ENCODE results near the gene USP40. TPM values are rescaled to one million over a fixed set of nuclear protein-coding genes. Genes with fewer than 3 reads are reported as not detected.
A peak's percentile ranks its signal among the peaks of the same experiment; 100 is the strongest.

Gene USP40
- total RNA-seq, 2 donors from 2014 or later, result 25.9 to 31.9 TPM

- no peak for DNase-seq (ENCODE audit: low spot score)
- intact Hi-C loops (cut with DNase I), result no loop called here
Measured at GRCh38 chr2:233563663-233564430, 2.7 kb downstream of the USP40 start.

GRCh38 chr2:233556881-233557736 is 9.5 kb downstream of the USP40 start:
- intact Hi-C loops (cut with DNase I), result no loop called here
- DNase-seq (ENCODE audit: low spot score), result no peak

GRCh38 chr2:233553366-233553765 is 13.2 kb downstream of the USP40 start:
- DNase-seq (ENCODE audit: low spot score), result no peak
- intact Hi-C loops (cut with DNase I), result no loop called here

GRCh38 chr2:233551491-233551890 is 15.1 kb downstream of the USP40 start:
- DNase-seq (ENCODE audit: low spot score), result no peak
- intact Hi-C loops (cut with DNase I), result no loop called here

- intact Hi-C loops (cut with DNase I), result no loop called here
- no peak for DNase-seq (ENCODE audit: low spot score)
Measured at GRCh38 chr2:233546774-233547173, 19.8 kb downstream of the USP40 start.

GRCh38 chr2:233546101-233546500 is 20.5 kb downstream of the USP40 start:
- DNase-seq (ENCODE audit: low spot score), result no peak
- intact Hi-C loops (cut with DNase I), result no loop called here

- intact Hi-C loops (cut with DNase I), result no loop called here
- no peak for DNase-seq (ENCODE audit: low spot score)
Measured at GRCh38 chr2:233544200-233544610, 22.4 kb downstream of the USP40 start.

GRCh38 chr2:233542507-233542906 is 24.1 kb downstream of the USP40 start:
- intact Hi-C loops (cut with DNase I), result no loop called here
- DNase-seq (ENCODE audit: low spot score), result peak; percentile 79

GRCh38 chr2:233538741-233539140 is 27.8 kb downstream of the USP40 start:
- intact Hi-C loops (cut with DNase I), result no loop called here
- DNase-seq (ENCODE audit: low spot score), result no peak

GRCh38 chr2:233535271-233535670 is 31.3 kb downstream of the USP40 start:
- intact Hi-C loops (cut with DNase I), result no loop called here
- no peak for DNase-seq (ENCODE audit: low spot score)

GRCh38 chr2:233532971-233533370 is 33.6 kb downstream of the USP40 start:
- no peak for DNase-seq (ENCODE audit: low spot score)
- intact Hi-C loops (cut with DNase I), result no loop called here

- DNase-seq (ENCODE audit: low spot score), result no peak
- intact Hi-C loops (cut with DNase I), result no loop called here
Measured at GRCh38 chr2:233531955-233532354, 34.6 kb downstream of the USP40 start.

GRCh38 chr2:233530381-233530780 is 36.2 kb downstream of the USP40 start:
- intact Hi-C loops (cut with DNase I), result no loop called here
- no peak for DNase-seq (ENCODE audit: low spot score)

GRCh38 chr2:233528182-233528581 is 38.4 kb downstream of the USP40 start:
- intact Hi-C loops (cut with DNase I), result no loop called here
- DNase-seq (ENCODE audit: low spot score), result no peak

GRCh38 chr2:233525791-233526190 is 40.8 kb downstream of the USP40 start:
- no peak for DNase-seq (ENCODE audit: low spot score)
- intact Hi-C loops (cut with DNase I), result no loop called here

GRCh38 chr2:233519787-233520611 is 46.6 kb downstream of the USP40 start:
- intact Hi-C loops (cut with DNase I), result no loop called here
- DNase-seq (ENCODE audit: low spot score), result no peak

- DNase-seq (ENCODE audit: low spot score), result no peak
- intact Hi-C loops (cut with DNase I), result loop anchor here in 1 of 2 donors (5.0 kb wide), 1 partner anchor 1313 kb away; no protein-coding TSS in a partner anchor
Measured at GRCh38 chr2:233513953-233514655, 52.5 kb downstream of the USP40 start.

GRCh38 chr2:233503947-233504637 is 62.5 kb downstream of the USP40 start:
- DNase-seq (ENCODE audit: low spot score), result no peak
- intact Hi-C loops (cut with DNase I), result no loop called here

GRCh38 chr2:233503481-233503880 is 63.1 kb downstream of the USP40 start:
- DNase-seq (ENCODE audit: low spot score), result no peak
- intact Hi-C loops (cut with DNase I), result no loop called here

All from posterior vena cava (tissue), 2 donors.